Measurements from ENCODE around the gene FRK. TPM values are rescaled to one million over a fixed set of nuclear protein-coding genes. Genes with fewer than 3 reads are reported as not detected.
"Not testable (repeated sequence)": the region's sequence is repeated elsewhere in the genome, so short reads cannot be mapped to it uniquely, and the experiment has no call there.

The FRK gene
- total RNA-seq, 1 donor from 2014 or later, result 7.3 TPM

- intact Hi-C loops (cut with DNase I), result no loop called here
- ATAC-seq (no peak), DNase-seq (ENCODE audit: missing footprints) (no peak)
Measured at GRCh38 chr6:116046737-116047136, 14.0 kb downstream of the FRK start.

GRCh38 chr6:116046272-116046671 lies 14.4 kb downstream of the FRK start:
- intact Hi-C loops (cut with DNase I); DNase-seq (ENCODE audit: missing footprints); ATAC-seq: not testable (repeated sequence)

- intact Hi-C loops (cut with DNase I), result no loop called here
- no peak for ATAC-seq
- DNase-seq (ENCODE audit: missing footprints), result no peak
Measured at GRCh38 chr6:116041934-116042333, 18.8 kb downstream of the FRK start.

- intact Hi-C loops (cut with DNase I), result no loop called here
- ATAC-seq (no peak), DNase-seq (ENCODE audit: missing footprints) (no peak)
Measured at GRCh38 chr6:116040993-116041392, 19.7 kb downstream of the FRK start.

GRCh38 chr6:116036885-116037284 lies 23.8 kb downstream of the FRK start:
- intact Hi-C loops (cut with DNase I), result no loop called here
- no peak for ATAC-seq
- no peak for DNase-seq (ENCODE audit: missing footprints)

- ATAC-seq (no peak), DNase-seq (ENCODE audit: missing footprints) (no peak)
- intact Hi-C loops (cut with DNase I), result no loop called here
Measured at GRCh38 chr6:116036075-116036773, 24.5 kb downstream of the FRK start.

GRCh38 chr6:116035616-116036015 lies 25.1 kb downstream of the FRK start:
- DNase-seq (ENCODE audit: missing footprints) (no peak), ATAC-seq (no peak)
- intact Hi-C loops (cut with DNase I), result no loop called here

GRCh38 chr6:116034327-116034726 lies 26.4 kb downstream of the FRK start:
- DNase-seq (ENCODE audit: missing footprints), result no peak
- intact Hi-C loops (cut with DNase I), result no loop called here
- peak; percentile 56 for ATAC-seq

GRCh38 chr6:116033687-116034303 lies 26.9 kb downstream of the FRK start:
- DNase-seq (ENCODE audit: missing footprints) (no peak), ATAC-seq (no peak)
- intact Hi-C loops (cut with DNase I), result no loop called here

- DNase-seq (ENCODE audit: missing footprints), result no peak
- peak; percentile 56 for ATAC-seq
Measured at GRCh38 chr6:116030770-116031169, 29.9 kb downstream of the FRK start.

GRCh38 chr6:116029535-116029934 lies 31.2 kb downstream of the FRK start:
- intact Hi-C loops (cut with DNase I), result no loop called here
- no peak for DNase-seq (ENCODE audit: missing footprints)
- no peak for ATAC-seq

More at GRCh38 chr6:116030770-116031169, 29.9 kb downstream of the FRK start:
- intact Hi-C loops (cut with DNase I), result no loop called here

- DNase-seq (ENCODE audit: missing footprints) (no peak), ATAC-seq (no peak)
- intact Hi-C loops (cut with DNase I), result no loop called here
Measured at GRCh38 chr6:116028233-116028632, 32.5 kb downstream of the FRK start.

- intact Hi-C loops (cut with DNase I), result no loop called here
- no peak for ATAC-seq
- DNase-seq (ENCODE audit: missing footprints), result no peak
Measured at GRCh38 chr6:116027801-116028200, 32.9 kb downstream of the FRK start.

GRCh38 chr6:116025405-116025804 lies 35.3 kb downstream of the FRK start:
- ATAC-seq, result no peak
- no peak for DNase-seq (ENCODE audit: missing footprints)
- intact Hi-C loops (cut with DNase I), result no loop called here

GRCh38 chr6:116022841-116023445 lies 37.7 kb downstream of the FRK start:
- no peak for DNase-seq (ENCODE audit: missing footprints)
- no peak for ATAC-seq
- intact Hi-C loops (cut with DNase I), result no loop called here

- intact Hi-C loops (cut with DNase I), result no loop called here
- no peak for DNase-seq (ENCODE audit: missing footprints)
- no peak for ATAC-seq
Measured at GRCh38 chr6:116020738-116021137, 40.0 kb downstream of the FRK start.

- intact Hi-C loops (cut with DNase I), result loop anchor here (10.0 kb wide), 1 partner anchor 195 kb away; no protein-coding TSS in a partner anchor
- ATAC-seq (no peak), DNase-seq (ENCODE audit: missing footprints) (no peak)
Measured at GRCh38 chr6:116019428-116019827, 41.3 kb downstream of the FRK start.

- no peak for ATAC-seq
- no peak for DNase-seq (ENCODE audit: missing footprints)
- intact Hi-C loops (cut with DNase I), result loop anchor here (10.0 kb wide), 1 partner anchor 196 kb away; no protein-coding TSS in a partner anchor
Measured at GRCh38 chr6:116018976-116019375, 41.7 kb downstream of the FRK start.

GRCh38 chr6:116017546-116018295 lies 43.0 kb downstream of the FRK start:
- ATAC-seq (no peak), DNase-seq (ENCODE audit: missing footprints) (no peak)
- intact Hi-C loops (cut with DNase I), result loop anchor here (10.0 kb wide), 1 partner anchor 197 kb away; no protein-coding TSS in a partner anchor
